Coronary artery (tissue), 2 donors: Measurements from ENCODE around the gene ATP8A1.

Experiments
- DNase-seq: peaks from one replicate; pipeline ENCODE4 v3.0.0-alpha.2; 2017; ENCODE audit warnings: low spot score
- H3K27ac ChIP-seq, 2 donors: fragments of 200-600 bp; sonication (generic); one replicate each; pipeline ENCODE4 v1.5.1; 2016 to 2019
- H3K4me3 ChIP-seq: fragments of 200-600 bp; sonication (generic); 2 replicates; pipeline ENCODE4 v1.5.1; 2016; ENCODE audit warnings: mild to moderate bottlenecking, moderate library complexity
- CTCF ChIP-seq: fragments of 200-600 bp; sonication (generic); IDR thresholded peaks from one replicate; pipeline ENCODE4 v1.5.1; 2019; ENCODE audit warnings: antibody characterized with exemption

ATP8A1 gene

GRCh38 chr4:42641656-42642055, 15.2 kb downstream of the ATP8A1 start:
- Histone ChIP-seq H3K4me3 (no peak overlapping the region), H3K27ac (no peak overlapping the region)
- no peak for DNase-seq
- TF ChIP-seq CTCF = no peak

- Histone ChIP-seq H3K27ac (no peak overlapping the region), H3K4me3 (no peak overlapping the region)
- no peak for TF ChIP-seq CTCF
- DNase-seq = no peak
These were observed 15.7 kb downstream of the ATP8A1 start for GRCh38 chr4:42641161-42641560.

GRCh38 chr4:42640613-42641012, 16.3 kb downstream of the ATP8A1 start:
- Histone ChIP-seq H3K27ac (no peak overlapping the region), H3K4me3 (no peak overlapping the region)
- TF ChIP-seq CTCF = no peak
- no peak for DNase-seq

GRCh38 chr4:42638993-42639392, 17.9 kb downstream of the ATP8A1 start:
- DNase-seq = no peak
- no peak for TF ChIP-seq CTCF
- H3K4me3 ChIP-seq = no peak overlapping the region
- H3K27ac ChIP-seq = no peak overlapping the region

GRCh38 chr4:42638321-42638720, 18.6 kb downstream of the ATP8A1 start:
- H3K27ac ChIP-seq = no peak overlapping the region
- no peak for TF ChIP-seq CTCF
- no peak overlapping the region for H3K4me3 ChIP-seq
- DNase-seq = no peak

GRCh38 chr4:42637867-42638266, 19.0 kb downstream of the ATP8A1 start:
- TF ChIP-seq CTCF = no peak
- Histone ChIP-seq H3K27ac (no peak overlapping the region), H3K4me3 (no peak overlapping the region)
- no peak for DNase-seq

- Histone ChIP-seq H3K27ac (no peak overlapping the region), H3K4me3 (no peak overlapping the region)
- no peak for DNase-seq
- no peak for TF ChIP-seq CTCF
These were observed 19.8 kb downstream of the ATP8A1 start for GRCh38 chr4:42637104-42637503.
